Sciatic nerve (tissue), 2 donors: ENCODE data around the gene USP28. TPM values are rescaled to one million over a fixed set of nuclear protein-coding genes. Genes with fewer than 3 reads are reported as not detected.
A peak's percentile ranks its signal among the peaks of the same experiment; 100 is the strongest.
"Not testable (repeated sequence)": the region's sequence is repeated elsewhere in the genome, so short reads cannot be mapped to it uniquely, and the experiment has no call there.

Experiments used
- ATAC-seq: fragments of 200-7000 bp; cut with Tn5 transposase; one replicate; pipeline ENCODE4 v1.9.1; 2020; ENCODE audit warnings: mild to moderate bottlenecking, moderate library complexity
- DNase-seq: peaks from one replicate; pipeline ENCODE4 v3.0.0-alpha.2; 2020; ENCODE audit warnings: low spot score
- intact Hi-C: fragments of 100-400 bp; cut with DNase I; formaldehyde crosslinking; loops from one replicate; pipeline ENCODE4 v1.14.2; 2022
- total RNA-seq: library from RNA; stranded (reverse); fragmentation: NEBNext Ultra II Directional; extraction: Animal tissue kit (Norgen Biotek cat#: 25700); gene quantifications from one replicate; pipeline ENCODE4 v1.2.1, GENCODE V29; 2021
- donor health status: DM: no; HTN: no; CAD: no.
- donor health status: DM: no; HTN: no; CAD: no.

The USP28 gene, protein sequence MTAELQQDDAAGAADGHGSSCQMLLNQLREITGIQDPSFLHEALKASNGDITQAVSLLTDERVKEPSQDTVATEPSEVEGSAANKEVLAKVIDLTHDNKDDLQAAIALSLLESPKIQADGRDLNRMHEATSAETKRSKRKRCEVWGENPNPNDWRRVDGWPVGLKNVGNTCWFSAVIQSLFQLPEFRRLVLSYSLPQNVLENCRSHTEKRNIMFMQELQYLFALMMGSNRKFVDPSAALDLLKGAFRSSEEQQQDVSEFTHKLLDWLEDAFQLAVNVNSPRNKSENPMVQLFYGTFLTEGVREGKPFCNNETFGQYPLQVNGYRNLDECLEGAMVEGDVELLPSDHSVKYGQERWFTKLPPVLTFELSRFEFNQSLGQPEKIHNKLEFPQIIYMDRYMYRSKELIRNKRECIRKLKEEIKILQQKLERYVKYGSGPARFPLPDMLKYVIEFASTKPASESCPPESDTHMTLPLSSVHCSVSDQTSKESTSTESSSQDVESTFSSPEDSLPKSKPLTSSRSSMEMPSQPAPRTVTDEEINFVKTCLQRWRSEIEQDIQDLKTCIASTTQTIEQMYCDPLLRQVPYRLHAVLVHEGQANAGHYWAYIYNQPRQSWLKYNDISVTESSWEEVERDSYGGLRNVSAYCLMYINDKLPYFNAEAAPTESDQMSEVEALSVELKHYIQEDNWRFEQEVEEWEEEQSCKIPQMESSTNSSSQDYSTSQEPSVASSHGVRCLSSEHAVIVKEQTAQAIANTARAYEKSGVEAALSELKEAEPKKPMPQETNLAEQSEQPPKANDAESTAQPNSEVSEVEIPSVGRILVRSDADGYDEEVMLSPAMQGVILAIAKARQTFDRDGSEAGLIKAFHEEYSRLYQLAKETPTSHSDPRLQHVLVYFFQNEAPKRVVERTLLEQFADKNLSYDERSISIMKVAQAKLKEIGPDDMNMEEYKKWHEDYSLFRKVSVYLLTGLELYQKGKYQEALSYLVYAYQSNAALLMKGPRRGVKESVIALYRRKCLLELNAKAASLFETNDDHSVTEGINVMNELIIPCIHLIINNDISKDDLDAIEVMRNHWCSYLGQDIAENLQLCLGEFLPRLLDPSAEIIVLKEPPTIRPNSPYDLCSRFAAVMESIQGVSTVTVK
- 23.0 TPM for total RNA-seq

- ATAC-seq, result peak; percentile 99
- intact Hi-C loops, result no loop called here
- DNase-seq, result peak; percentile 99
Observed at GRCh38 chr11:113875234-113876073, at the start of gene USP28. USP28 (minus strand) TSS chr11:113875572; CDS start chr11:113875501, 71 bp downstream.

DNA sequence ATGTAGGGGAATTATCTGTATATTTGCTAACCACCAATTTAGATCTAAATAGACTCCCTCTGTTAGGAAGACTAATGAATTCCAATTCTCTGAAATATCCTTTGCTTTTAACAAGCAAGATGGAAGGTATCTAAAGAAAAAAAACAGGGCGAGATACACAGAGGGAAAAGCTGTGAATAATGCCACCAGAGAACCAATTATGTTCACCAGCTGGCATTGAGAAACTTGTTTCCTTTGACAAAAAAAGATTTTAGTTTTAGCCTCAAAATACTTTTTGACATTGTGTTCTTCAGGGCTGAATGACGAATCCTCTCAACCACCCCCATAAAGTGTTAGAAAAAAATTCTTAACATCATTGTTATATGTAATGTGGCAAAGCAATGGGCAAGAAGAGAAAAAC is 48.2 kb upstream of the USP28 start:
- intact Hi-C loops, result no loop called here
- no peak for ATAC-seq

DNA sequence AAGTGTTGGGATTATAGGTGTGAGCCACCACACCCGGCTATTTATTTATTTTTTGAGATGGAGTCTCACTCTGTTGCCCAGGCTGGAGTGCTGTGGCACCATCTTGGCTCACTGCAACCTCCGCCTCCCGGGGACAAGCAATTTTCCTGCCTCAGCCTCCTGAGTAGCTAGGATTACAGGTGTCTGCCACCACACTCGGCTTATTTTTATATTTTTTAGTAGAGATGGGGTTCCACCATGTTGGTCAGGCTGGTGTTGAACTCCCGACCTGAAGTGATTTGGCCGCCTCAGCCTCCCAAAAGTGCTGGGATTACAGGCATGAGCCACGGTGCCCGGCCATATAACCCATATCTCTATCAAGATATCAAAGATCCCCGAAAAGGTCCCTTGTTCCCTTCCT is 36.1 kb upstream of the USP28 start:
- intact Hi-C loops, ATAC-seq, DNase-seq: not testable (repeated sequence)

More for the DNA sequence above, 48.2 kb upstream of the USP28 start:
- no peak for DNase-seq

- intact Hi-C loops, result no loop called here
- no peak for ATAC-seq
- no peak for DNase-seq
Observed at GRCh38 chr11:113908098-113908497, 32.7 kb upstream of the USP28 start.

GRCh38 chr11:113907681-113908080 is 32.3 kb upstream of the USP28 start:
- intact Hi-C loops, result no loop called here
- no peak for DNase-seq
- no peak for ATAC-seq

DNA sequence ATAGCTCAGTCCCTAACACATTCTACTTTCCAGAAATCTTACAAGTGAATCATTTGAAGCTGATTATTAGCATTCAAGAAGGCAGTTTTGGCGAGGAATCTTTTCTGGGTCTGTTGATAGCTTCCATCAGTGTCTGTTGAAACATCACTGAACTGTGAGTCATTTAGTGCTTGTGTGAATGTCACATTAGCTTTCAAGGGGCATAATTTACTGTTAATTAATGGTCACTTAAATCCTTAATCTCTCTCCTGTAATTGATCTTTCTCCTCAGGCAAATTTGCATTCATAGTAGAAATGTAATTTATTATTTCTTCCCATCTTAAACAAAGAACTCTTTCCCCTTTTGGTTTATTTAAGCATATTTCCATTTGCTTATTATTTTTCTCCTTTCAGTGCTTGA is 31.8 kb upstream of the USP28 start:
- no peak for ATAC-seq
- intact Hi-C loops, result no loop called here
- no peak for DNase-seq

DNA sequence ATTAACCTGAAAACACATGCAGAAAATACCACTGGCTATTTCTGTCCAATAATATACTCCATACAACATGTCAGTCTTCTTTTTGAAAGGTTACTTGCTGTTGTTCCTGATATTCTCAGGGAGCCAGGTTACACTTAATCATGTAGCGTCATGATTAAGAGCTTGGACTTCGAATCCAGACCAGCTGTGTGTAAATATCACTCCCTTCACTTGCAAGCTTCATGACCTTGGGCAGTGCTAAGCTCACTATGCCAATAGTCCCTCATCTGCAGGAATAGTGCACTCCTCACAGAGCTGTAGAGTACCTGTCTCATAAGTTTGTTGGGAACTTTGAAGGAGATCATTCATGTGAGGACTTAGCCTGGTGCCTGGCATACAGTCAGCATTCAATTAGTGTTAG is 31.1 kb upstream of the USP28 start:
- no peak for ATAC-seq
- DNase-seq, result no peak
- intact Hi-C loops, result no loop called here

GRCh38 chr11:113906038-113906437 is 30.7 kb upstream of the USP28 start:
- intact Hi-C loops, result no loop called here
- ATAC-seq, result no peak
- DNase-seq, result no peak

DNA sequence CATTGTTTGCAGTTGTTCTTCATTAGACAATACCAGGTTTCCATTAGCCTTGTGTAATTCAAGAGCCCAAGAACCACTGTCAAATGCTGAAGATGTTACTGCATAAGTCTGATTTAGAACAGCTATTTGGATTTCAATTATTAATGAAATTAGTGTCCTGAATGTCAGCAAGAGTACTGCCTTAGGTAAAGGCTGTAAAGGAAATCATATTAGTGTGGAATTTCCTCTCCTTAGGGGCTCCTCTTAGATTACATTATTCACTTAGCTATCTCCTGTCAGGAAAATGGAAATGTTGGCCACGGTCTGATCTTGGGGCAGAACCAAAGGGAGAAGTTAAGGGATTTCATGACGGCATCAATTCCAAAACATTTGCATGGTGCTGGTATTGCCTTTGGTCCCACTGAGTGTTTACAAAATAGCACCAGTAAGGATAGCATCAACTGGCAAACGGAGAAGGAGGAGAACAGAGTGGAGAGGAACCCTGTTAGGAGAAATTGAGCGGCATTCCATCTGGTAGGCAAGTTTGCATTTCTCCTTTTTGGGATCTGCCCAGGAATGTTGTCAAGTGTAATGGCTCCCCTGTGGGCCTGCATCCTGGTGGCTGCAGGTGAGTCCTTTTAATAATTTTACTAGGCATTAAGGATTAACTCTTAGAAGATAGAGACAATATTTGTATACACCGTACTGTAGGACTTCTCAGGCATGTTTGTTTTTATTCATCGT is 29.2 kb upstream of the USP28 start, which contains the start of gene HTR3B:
TSS of gene HTR3B (plus strand) at position 418 of the 723 bp plus-strand sequence. CDS start at position 556, 138 bp downstream.
- ATAC-seq (no peak), DNase-seq (no peak)
- intact Hi-C loops, result no loop called here

- DNase-seq, result no peak
- ATAC-seq, result no peak
Observed at GRCh38 chr11:113901141-113901540, 25.8 kb upstream of the USP28 start.

GRCh38 chr11:113896156-113896879 is 20.9 kb upstream of the USP28 start:
- DNase-seq, result no peak
- peak; percentile 85 for ATAC-seq
- intact Hi-C loops, result no loop called here

More at GRCh38 chr11:113901141-113901540, 25.8 kb upstream of the USP28 start:
- intact Hi-C loops, result no loop called here

DNA sequence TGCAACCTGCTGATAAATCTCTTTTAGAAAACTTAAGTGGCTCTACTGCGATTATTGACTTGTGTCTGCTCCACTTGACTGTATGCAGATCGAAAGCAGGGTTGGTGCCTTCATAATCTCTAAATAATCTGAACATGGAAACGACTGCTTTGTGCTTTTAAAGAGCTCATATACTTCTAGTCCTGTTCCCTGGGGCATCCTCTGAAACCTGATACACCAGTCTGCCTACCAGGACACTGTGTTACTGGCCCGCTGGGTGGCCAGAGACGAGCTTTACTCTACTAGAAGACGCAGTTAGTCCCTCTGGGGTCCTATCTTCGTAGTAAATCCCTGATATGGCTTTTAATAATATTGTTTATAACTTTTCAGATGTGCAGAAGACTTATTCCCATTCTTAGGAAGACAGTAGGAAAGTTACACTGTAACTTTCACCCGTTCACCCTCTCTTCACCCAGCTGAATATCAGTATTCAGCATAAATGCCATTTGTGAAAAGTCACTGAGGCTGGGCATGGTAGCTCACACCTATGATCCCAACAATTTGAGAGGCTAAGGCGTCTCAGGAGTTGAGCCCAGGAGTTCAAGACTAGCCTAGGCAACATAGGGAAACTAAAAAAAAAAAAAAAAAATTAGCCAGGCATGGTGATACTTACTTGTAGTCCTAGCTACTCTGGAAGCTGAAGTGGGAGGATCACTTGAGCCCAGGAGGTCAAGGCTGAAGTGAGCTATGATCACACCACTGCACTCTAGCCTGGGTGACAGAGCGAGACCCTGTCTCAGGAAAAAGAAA is 20.2 kb upstream of the USP28 start:
- intact Hi-C loops, result no loop called here
- ATAC-seq (peak; percentile 65), DNase-seq (no peak)

- no peak for ATAC-seq
- intact Hi-C loops, result loop anchor here (5.0 kb wide), 1 partner anchor 368 kb away; no protein-coding TSS in a partner anchor
Observed at GRCh38 chr11:113894421-113894996, 19.1 kb upstream of the USP28 start.

DNA sequence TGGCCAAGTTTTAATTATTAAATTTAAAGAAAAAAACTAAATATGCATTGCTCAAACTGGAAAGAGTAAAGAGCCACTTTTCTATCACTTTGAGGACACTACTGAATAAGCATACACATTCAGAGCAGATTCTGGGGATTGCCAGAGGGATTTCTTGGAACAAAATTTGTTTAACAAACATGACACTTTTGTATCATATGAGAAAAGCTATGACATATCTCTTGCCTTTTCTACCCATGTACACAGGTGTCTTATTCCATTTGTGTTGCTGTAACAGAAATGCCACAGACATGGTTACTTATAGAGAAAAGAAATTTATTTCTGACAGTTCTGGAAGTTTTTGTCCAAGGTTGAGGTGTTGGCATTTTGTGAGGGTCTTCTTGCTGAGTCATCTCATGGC is 13.5 kb upstream of the USP28 start:
- DNase-seq (no peak), ATAC-seq (no peak)
- intact Hi-C loops, result no loop called here

More at GRCh38 chr11:113894421-113894996, 19.1 kb upstream of the USP28 start:
- DNase-seq, result no peak

DNA sequence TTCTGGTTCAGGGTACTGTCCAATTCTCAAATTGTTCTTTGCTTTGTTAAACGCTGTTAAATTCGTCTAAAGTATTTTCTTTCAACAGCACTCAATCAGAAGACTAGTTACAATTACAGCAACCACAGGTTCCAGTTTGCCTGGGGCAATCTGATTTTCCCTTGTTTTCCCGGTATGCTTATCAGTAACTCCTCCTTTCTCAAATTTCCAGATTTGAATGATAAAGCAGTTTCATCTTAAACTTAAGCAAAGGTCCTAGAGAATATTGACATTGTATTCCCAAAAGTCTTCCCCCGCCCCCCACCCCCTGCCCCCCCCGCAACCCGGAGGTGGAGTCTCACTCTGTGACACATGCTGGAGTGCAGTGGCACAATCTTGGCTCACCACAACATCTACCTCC is 10.5 kb upstream of the USP28 start:
- intact Hi-C loops, result no loop called here
- ATAC-seq, result no peak
- DNase-seq, result no peak

- no peak for DNase-seq
- no peak for ATAC-seq
- intact Hi-C loops, result no loop called here
Observed at GRCh38 chr11:113884361-113884836, 9.0 kb upstream of the USP28 start.
